A549 (cell line): ENCODE results near the gene ZNF274.

Source experiments
- POLR2A ChIP-seq: IDR thresholded peaks from 2 replicates; pipeline ENCODE4 v1.6.1; 2012; ENCODE audit warnings: mild to moderate bottlenecking, low read length
- POLR2AphosphoS2 ChIP-seq: conservative IDR thresholded peaks from 2 replicates; pipeline ENCODE4 v1.6.1; 2012; ENCODE audit warnings: low read length, improper control_type of control experiment, inconsistent platforms
- TF ChIP-seq, protein P1 (sequence below): fragments of >200 bp; sonication (Bioruptor Twin); formaldehyde crosslinking; IDR thresholded peaks from 3 replicates; pipeline ENCODE4 v1.5.1; 2016
- TF ChIP-seq, protein P2 (sequence below): IDR thresholded peaks from 2 replicates; pipeline ENCODE4 v1.6.1; 2012

DNA sequence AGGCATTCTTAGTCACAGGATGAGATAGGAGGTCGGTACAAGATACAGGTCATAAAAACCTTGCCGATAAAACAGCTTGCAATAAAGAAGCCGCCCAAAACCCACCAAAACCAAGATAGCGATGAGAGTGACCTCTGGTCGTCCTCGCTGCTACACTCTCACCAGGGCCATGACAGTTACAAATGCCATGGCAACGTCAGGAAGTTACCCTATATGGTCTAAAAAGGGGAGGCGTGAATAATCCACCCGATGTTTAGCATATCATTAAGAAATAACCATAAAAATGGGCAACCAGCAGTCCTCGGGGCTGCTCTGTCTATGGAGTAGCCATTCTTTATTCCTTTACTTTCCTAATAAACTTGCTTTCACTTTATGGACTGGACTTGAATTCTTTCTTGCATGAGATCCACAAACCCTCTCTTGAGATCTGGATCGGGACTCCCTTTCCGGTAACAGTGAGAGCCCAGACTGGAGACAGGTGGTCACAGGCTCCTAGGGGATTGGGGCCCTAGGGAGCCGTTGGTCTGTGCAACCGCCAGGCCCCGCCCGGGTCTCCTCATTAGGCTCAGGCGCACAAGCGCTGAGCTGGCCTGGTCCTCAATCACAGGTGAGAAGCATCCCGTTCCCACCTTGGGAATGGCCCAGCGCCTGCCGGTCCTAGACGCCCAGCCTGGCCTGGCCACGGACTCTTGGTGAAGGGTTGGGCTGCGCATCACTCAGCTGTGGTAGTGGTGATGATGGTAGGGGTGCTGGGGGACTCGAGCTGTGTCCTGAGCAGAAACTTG lies 34.9 kb downstream of the ZNF274 start:
- TF ChIP-seq, protein P1, sequence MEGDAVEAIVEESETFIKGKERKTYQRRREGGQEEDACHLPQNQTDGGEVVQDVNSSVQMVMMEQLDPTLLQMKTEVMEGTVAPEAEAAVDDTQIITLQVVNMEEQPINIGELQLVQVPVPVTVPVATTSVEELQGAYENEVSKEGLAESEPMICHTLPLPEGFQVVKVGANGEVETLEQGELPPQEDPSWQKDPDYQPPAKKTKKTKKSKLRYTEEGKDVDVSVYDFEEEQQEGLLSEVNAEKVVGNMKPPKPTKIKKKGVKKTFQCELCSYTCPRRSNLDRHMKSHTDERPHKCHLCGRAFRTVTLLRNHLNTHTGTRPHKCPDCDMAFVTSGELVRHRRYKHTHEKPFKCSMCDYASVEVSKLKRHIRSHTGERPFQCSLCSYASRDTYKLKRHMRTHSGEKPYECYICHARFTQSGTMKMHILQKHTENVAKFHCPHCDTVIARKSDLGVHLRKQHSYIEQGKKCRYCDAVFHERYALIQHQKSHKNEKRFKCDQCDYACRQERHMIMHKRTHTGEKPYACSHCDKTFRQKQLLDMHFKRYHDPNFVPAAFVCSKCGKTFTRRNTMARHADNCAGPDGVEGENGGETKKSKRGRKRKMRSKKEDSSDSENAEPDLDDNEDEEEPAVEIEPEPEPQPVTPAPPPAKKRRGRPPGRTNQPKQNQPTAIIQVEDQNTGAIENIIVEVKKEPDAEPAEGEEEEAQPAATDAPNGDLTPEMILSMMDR, result no peak
- TF ChIP-seq POLR2AphosphoS2 (no peak), POLR2A (no peak)
- TF ChIP-seq, protein P2, sequence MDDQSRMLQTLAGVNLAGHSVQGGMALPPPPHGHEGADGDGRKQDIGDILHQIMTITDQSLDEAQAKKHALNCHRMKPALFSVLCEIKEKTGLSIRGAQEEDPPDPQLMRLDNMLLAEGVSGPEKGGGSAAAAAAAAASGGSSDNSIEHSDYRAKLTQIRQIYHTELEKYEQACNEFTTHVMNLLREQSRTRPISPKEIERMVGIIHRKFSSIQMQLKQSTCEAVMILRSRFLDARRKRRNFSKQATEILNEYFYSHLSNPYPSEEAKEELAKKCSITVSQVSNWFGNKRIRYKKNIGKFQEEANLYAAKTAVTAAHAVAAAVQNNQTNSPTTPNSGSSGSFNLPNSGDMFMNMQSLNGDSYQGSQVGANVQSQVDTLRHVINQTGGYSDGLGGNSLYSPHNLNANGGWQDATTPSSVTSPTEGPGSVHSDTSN, result no peak
